A549 (cell line): ENCODE data around the gene NTRK3.

Experiments used
- NPAS2 ChIP-seq: fragments of 250-450 bp; sonication (Bioruptor Pico); IDR thresholded peaks from 2 replicates; pipeline ENCODE4 v1.8.0; 2022; ENCODE audit warnings: mild to moderate bottlenecking, moderate library complexity, borderline replicate concordance
- ZC3H11A ChIP-seq: fragments of 450-650 bp; IDR thresholded peaks from 2 replicates; pipeline ENCODE4 v1.6.1; 2014; ENCODE audit warnings: antibody characterized with exemption, mild to moderate bottlenecking
- TF ChIP-seq, protein P1 (sequence below): fragments of >200 bp; sonication (Bioruptor Twin); formaldehyde crosslinking; IDR thresholded peaks from 3 replicates; pipeline ENCODE4 v1.5.1; 2016

DNA sequence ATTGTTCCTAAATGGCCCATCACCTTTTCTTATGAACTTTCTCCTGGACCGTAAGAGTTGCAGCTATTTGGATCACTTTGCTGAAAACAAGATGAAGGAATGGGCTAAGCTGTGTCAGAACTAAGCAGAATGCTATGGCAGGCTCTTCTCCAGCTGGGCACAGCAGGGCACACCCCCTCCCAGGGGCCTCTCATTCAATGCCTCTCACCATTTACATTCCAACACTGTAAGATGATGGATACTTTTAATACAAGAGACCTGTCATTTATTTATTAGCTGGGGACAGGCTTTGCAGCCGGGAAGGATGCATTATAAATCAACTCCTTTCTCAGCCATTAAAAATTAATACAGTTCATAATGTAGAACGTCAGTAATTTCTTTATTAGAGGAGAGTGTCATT is 240.1 kb downstream of the NTRK3 start:
- TF ChIP-seq, protein P1, sequence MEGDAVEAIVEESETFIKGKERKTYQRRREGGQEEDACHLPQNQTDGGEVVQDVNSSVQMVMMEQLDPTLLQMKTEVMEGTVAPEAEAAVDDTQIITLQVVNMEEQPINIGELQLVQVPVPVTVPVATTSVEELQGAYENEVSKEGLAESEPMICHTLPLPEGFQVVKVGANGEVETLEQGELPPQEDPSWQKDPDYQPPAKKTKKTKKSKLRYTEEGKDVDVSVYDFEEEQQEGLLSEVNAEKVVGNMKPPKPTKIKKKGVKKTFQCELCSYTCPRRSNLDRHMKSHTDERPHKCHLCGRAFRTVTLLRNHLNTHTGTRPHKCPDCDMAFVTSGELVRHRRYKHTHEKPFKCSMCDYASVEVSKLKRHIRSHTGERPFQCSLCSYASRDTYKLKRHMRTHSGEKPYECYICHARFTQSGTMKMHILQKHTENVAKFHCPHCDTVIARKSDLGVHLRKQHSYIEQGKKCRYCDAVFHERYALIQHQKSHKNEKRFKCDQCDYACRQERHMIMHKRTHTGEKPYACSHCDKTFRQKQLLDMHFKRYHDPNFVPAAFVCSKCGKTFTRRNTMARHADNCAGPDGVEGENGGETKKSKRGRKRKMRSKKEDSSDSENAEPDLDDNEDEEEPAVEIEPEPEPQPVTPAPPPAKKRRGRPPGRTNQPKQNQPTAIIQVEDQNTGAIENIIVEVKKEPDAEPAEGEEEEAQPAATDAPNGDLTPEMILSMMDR: no peak
- TF ChIP-seq ZC3H11A (no peak), NPAS2 (CRISPR knock-in tag) (no peak)
